Lower leg skin (tissue), 4 donors: ENCODE results near the gene HMCN2. TPM values are rescaled to one million over a fixed set of nuclear protein-coding genes. Genes with fewer than 3 reads are reported as not detected.

ENCODE experiments used
- DNase-seq, 2 donors: peaks; one replicate each; pipeline ENCODE4 v3.0.0-alpha.2; 2019; ENCODE audit warnings: low spot score in 2 of 2
- H3K4me3 ChIP-seq: fragments of 200-600 bp; sonication (generic); 2 replicates; pipeline ENCODE4 v1.5.1; 2017; ENCODE audit warnings: mild to moderate bottlenecking, low read depth; ENCODE audit not compliant: poor library complexity, severe bottlenecking
- POLR2A ChIP-seq, 2 donors: fragments of 450-650 bp; IDR thresholded peaks; one replicate each; pipeline ENCODE4 v1.6.1; 2016 to 2017; ENCODE audit warnings: antibody characterized with exemption in 2 of 2, mild to moderate bottlenecking in 1 of 2, moderate library complexity in 1 of 2
- WGBS, 2 donors: methylation state at CpG; one replicate each; pipeline ENCODE4 v1.1.5; 2018; 5-methylcytosine and 5-hydroxymethylcytosine counted together
- intact Hi-C: fragments of 100-400 bp; cut with DNase I; formaldehyde crosslinking; loops from one replicate; pipeline ENCODE4 v1.15.0; 2023; ENCODE audit warnings: low total_unique reads
- total RNA-seq, 4 donors: library from RNA; depleted of rRNA; stranded (reverse); fragments of >200 nt; gene quantifications; one replicate each; pipeline ENCODE4 v1.1.0, GENCODE V29; 2016
- TF ChIP-seq, protein P1 (sequence below), 3 donors: fragments of 450-650 bp; IDR thresholded peaks; one replicate each; pipeline ENCODE4 v1.5.1; 2016; ENCODE audit warnings: antibody characterized with exemption in 3 of 3, mild to moderate bottlenecking in 3 of 3, moderate library complexity in 2 of 3

The HMCN2 gene
- total RNA-seq, 4 donors from 2014 or later, result 1.9 to 4.3 (median 3.0) TPM

DNA sequence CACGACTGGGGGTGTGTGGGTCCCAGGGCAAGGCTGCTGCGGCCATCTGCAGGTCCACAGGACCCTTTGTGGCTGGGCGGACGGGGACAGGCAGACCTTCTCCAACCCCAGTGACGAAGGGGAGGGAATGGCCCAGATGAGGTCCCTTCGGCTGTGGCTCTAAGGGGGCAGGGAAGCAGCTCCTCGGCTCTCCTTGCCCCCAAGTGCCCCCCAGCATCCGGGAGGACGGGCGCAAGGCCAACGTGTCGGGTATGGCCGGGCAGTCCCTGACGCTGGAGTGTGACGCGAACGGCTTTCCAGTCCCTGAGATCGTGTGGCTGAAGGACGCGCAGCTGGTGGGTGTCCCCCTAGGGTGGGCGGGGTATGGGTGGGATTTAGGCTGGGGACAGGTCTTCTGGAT is 82.8 kb downstream of the HMCN2 start:
- TF ChIP-seq, protein P1, sequence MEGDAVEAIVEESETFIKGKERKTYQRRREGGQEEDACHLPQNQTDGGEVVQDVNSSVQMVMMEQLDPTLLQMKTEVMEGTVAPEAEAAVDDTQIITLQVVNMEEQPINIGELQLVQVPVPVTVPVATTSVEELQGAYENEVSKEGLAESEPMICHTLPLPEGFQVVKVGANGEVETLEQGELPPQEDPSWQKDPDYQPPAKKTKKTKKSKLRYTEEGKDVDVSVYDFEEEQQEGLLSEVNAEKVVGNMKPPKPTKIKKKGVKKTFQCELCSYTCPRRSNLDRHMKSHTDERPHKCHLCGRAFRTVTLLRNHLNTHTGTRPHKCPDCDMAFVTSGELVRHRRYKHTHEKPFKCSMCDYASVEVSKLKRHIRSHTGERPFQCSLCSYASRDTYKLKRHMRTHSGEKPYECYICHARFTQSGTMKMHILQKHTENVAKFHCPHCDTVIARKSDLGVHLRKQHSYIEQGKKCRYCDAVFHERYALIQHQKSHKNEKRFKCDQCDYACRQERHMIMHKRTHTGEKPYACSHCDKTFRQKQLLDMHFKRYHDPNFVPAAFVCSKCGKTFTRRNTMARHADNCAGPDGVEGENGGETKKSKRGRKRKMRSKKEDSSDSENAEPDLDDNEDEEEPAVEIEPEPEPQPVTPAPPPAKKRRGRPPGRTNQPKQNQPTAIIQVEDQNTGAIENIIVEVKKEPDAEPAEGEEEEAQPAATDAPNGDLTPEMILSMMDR (IDR thresholded peaks at IDR 0.05), result no peak
- no peak for TF ChIP-seq POLR2A (IDR thresholded peaks at IDR 0.05)
- 76 to 83% methylated on average over 16 to 21 of the region's 21 CpGs for WGBS, 2 donors
- H3K4me3 ChIP-seq, result no peak overlapping the region
- DNase-seq, result no peak
- intact Hi-C loops, result loop anchor here (10.0 kb wide), 1 partner anchor 244 kb away; no protein-coding TSS in a partner anchor

DNA sequence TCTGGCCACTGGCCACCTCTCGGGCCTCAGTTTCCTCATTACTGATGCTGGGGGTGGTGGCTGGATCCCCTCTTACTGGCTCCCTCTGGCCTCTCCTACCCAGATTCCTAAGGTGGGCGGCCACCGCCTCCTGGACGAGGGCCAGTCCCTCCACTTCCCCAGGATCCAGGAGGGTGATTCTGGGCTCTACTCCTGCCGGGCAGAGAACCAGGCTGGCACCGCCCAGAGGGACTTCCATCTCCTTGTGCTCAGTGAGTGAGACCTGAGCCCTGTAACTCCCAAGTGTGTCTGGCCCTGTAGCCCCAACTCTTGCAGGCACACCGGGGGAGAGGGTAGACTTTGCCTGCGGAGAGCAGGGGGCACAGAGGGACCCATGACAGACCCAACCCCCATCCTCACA is 83.3 kb downstream of the HMCN2 start:
- no peak for DNase-seq
- no peak for TF ChIP-seq POLR2A (IDR thresholded peaks at IDR 0.05)
- TF ChIP-seq, protein P1 (IDR thresholded peaks at IDR 0.05), result no peak
- intact Hi-C loops, result loop anchor here (10.0 kb wide), 1 partner anchor 244 kb away; no protein-coding TSS in a partner anchor
- 68 to 79% methylated on average over 5 to 7 of the region's 8 CpGs for WGBS, 2 donors
- no peak overlapping the region for H3K4me3 ChIP-seq

DNA sequence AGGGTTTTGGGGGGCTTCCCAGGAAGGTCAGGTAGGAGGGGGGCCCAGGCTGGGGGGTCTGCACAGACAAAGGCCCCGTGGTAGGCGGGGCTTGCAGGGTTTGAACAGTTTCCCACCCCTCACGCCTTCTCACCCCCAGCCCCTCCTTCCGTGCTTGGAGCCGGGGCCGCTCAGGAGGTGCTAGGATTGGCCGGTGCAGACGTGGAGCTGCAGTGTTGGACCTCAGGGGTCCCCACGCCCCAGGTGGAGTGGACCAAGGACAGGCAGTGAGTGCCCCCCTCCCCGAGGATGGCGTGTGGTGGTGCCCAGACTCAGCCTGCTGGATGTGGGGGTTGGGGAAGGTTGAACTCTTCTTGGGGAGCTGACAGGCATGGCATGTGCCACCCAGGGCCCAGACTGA is 83.8 kb downstream of the HMCN2 start:
- TF ChIP-seq, protein P1 (IDR thresholded peaks at IDR 0.05), result no peak
- no peak for TF ChIP-seq POLR2A (IDR thresholded peaks at IDR 0.05)
- WGBS, 2 donors, result 83 to 84% methylated on average over 11 of the region's 11 CpGs
- no peak for DNase-seq
- intact Hi-C loops, result loop anchor here (10.0 kb wide), 1 partner anchor 245 kb away; no protein-coding TSS in a partner anchor
- no peak overlapping the region for H3K4me3 ChIP-seq

DNA sequence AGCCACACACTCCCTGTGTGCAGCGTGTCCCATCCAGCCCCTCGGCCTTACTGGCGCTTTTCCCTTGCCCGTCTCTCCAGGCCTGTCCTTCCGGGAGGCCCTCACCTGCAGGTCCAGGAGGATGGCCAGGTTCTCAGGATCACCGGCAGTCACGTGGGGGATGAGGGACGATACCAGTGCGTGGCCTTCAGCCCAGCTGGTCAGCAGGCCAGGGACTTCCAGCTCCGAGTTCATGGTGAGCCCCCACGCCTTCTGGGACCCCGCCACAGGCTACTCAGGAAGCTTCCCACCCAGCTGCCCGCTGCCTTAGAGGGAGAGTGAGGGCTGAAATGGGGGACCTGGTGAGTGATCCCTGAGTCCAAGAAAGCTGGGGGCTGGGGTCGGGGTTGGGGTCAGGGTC is 85.8 kb downstream of the HMCN2 start:
- no peak overlapping the region for H3K4me3 ChIP-seq
- no peak for DNase-seq
- 88 to 93% methylated on average over 14 of the region's 14 CpGs for WGBS, 2 donors
- TF ChIP-seq, protein P1 (IDR thresholded peaks at IDR 0.05), result no peak
- TF ChIP-seq POLR2A (IDR thresholded peaks at IDR 0.05), result no peak
- intact Hi-C loops, result no loop called here

DNA sequence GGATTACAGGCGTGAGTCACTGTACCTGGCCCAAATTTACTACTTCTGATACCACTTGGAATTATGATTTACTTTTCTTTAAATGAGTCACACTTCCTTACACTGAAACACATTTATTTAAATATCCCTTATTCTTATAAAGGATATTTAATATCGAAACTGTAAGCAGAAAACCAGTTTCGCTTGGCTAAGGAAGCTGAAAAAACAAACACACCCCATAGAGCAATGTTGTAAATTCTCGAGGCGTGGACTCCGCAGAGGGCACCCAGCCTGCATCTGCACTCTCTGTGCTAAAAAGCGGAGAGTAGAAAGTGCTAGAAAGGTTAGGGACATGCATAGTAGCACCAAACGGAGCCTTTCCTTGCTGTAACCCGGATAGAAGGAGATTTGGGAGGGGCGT is 86.5 kb downstream of the HMCN2 start:
- no peak overlapping the region for H3K4me3 ChIP-seq
- intact Hi-C loops, result no loop called here
- WGBS, 2 donors, result 53 to 62% methylated on average over 10 of the region's 10 CpGs
- no peak for TF ChIP-seq POLR2A (IDR thresholded peaks at IDR 0.05)
- TF ChIP-seq, protein P1 (IDR thresholded peaks at IDR 0.05), result no peak
- no peak for DNase-seq
